ENCODE measurements around the gene CACTIN. TPM values are rescaled to one million over a fixed set of nuclear protein-coding genes. Genes with fewer than 3 reads are reported as not detected.

Gene CACTIN
- total RNA-seq, 1 experiment from 2014 or later, result 25.1 TPM

DNA sequence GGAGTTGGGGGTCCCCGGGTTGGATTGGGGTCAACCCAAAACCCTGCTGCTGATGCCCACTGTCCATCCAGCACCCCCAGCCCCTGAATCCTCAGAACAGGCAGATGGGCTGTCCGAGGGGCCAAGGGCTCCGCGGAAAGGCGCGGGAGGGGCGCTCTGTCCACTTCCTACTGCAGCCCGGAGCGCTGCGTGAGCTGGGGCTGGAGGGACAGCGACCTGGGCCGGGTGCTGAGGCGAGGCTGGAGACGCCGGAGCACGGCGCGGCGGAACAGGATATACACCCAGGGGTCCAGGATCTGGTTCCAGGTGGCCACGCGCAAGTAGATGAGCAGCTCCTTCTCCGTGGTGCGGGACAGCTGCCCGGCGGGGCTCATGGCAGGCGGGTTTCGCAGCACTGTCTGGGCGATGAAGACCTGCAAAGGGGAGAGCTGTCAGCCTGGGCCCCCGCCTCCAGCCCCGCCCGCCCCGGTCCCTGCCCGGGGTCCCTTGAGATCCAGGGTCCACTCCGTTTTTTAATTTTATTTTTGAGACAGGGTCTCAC, 31.0 kb downstream of the CACTIN start:
- H3K9me3 Mint-ChIP-seq (ENCODE audit: unreplicated experiment), result no peaks in the 10 kb centered on the region
- no TSS peak for BruUV-seq (replicated peaks)
- H3K27ac Mint-ChIP-seq (ENCODE audit: low read depth, unreplicated experiment), result no peak overlapping the region
- ChIA-PET POLR2A (no interaction called here), CTCF (interaction anchor here (0.5 to 0.6 kb wide), 2 partner anchors 28 to 97 kb away, joined by 3 read pairs; no protein-coding TSS in a partner anchor)
- H3K4me1 Mint-ChIP-seq (ENCODE audit: insufficient read depth, unreplicated experiment), result no peaks in the 10 kb centered on the region
- no peak for TF ChIP-seq CTCF (IDR thresholded peaks at IDR 0.05; ENCODE audit: unreplicated experiment)
- DNase-seq (ENCODE audit: unreplicated experiment), result no peak
- no peaks in the 10 kb centered on the region for H3K27me3 Mint-ChIP-seq (ENCODE audit: insufficient read depth, unreplicated experiment)
- H3K36me3 Mint-ChIP-seq (ENCODE audit: insufficient read depth, unreplicated experiment), result no peaks in the 10 kb centered on the region
- H3K4me3 Mint-ChIP-seq (ENCODE audit: unreplicated experiment), result no peak overlapping the region
- intact Hi-C loops (cut with micrococcal nuclease), result no loop called here

DNA sequence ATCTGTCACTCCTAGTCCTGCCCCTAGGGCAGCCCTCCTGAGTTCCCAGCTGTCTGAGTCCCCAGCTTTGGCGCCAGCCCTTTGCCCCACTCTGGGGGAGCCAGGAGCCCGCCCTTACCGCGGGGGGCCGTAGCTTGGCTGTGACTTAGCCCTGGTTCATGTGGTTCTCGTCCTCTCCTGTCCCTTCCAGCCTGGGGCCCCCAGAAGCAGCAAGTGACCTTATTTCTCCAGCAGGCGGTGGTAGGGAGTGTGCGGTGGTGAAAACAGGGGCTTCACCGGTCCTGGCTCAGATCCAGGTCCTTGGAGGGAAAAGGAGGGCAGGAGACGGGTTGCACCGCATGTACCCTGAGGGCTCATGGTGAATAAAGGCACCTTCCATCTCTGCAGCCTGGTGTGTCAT, 33.4 kb downstream of the CACTIN start:
- Mint-ChIP-seq H3K4me1 (ENCODE audit: insufficient read depth, unreplicated experiment) (no peaks in the 10 kb centered on the region), H3K27ac (ENCODE audit: low read depth, unreplicated experiment) (no peak overlapping the region), H3K9me3 (ENCODE audit: unreplicated experiment) (no peaks in the 10 kb centered on the region), H3K27me3 (ENCODE audit: insufficient read depth, unreplicated experiment) (no peaks in the 10 kb centered on the region), H3K36me3 (ENCODE audit: insufficient read depth, unreplicated experiment) (no peaks in the 10 kb centered on the region), H3K4me3 (ENCODE audit: unreplicated experiment) (no peak overlapping the region)
- no peak for TF ChIP-seq CTCF (IDR thresholded peaks at IDR 0.05; ENCODE audit: unreplicated experiment)
- intact Hi-C loops (cut with micrococcal nuclease), result no loop called here
- no TSS peak for BruUV-seq (replicated peaks)
- CTCF ChIA-PET, result interaction anchor here (0.6 kb wide), 1 partner anchor 26 kb away, joined by 3 read pairs; no protein-coding TSS in a partner anchor
- POLR2A ChIA-PET, result no interaction called here
- no peak for DNase-seq (ENCODE audit: unreplicated experiment)

GRCh38 chr19:3591876-3592613, 34.5 kb downstream of the CACTIN start:
- no peaks in the 10 kb centered on the region for H3K27me3 Mint-ChIP-seq (ENCODE audit: insufficient read depth, unreplicated experiment)
- H3K36me3 Mint-ChIP-seq (ENCODE audit: insufficient read depth, unreplicated experiment), result no peaks in the 10 kb centered on the region
- H3K9me3 Mint-ChIP-seq (ENCODE audit: unreplicated experiment), result no peaks in the 10 kb centered on the region
- intact Hi-C loops (cut with micrococcal nuclease), result no loop called here
- POLR2A ChIA-PET, result interaction anchor here (0.5 to 2.4 kb wide), 6 partner anchors 12 to 393 kb away, joined by 3 to 12 read pairs (median 3); partner anchors contain the start of genes DAPK3, EEF2 and HMG20B
- BruUV-seq (replicated peaks), result no TSS peak
- H3K4me1 Mint-ChIP-seq (ENCODE audit: insufficient read depth, unreplicated experiment), result no peaks in the 10 kb centered on the region
- DNase-seq (ENCODE audit: unreplicated experiment), result no peak
- no peak overlapping the region for H3K27ac Mint-ChIP-seq (ENCODE audit: low read depth, unreplicated experiment)
- CTCF ChIA-PET, result interaction anchor here (0.6 to 1.0 kb wide), 3 partner anchors 10 to 396 kb away, joined by 3 to 4 read pairs (median 3); no protein-coding TSS in a partner anchor
- H3K4me3 Mint-ChIP-seq (ENCODE audit: unreplicated experiment), result no peak overlapping the region
- no peak for TF ChIP-seq CTCF (IDR thresholded peaks at IDR 0.05; ENCODE audit: unreplicated experiment)

DNA sequence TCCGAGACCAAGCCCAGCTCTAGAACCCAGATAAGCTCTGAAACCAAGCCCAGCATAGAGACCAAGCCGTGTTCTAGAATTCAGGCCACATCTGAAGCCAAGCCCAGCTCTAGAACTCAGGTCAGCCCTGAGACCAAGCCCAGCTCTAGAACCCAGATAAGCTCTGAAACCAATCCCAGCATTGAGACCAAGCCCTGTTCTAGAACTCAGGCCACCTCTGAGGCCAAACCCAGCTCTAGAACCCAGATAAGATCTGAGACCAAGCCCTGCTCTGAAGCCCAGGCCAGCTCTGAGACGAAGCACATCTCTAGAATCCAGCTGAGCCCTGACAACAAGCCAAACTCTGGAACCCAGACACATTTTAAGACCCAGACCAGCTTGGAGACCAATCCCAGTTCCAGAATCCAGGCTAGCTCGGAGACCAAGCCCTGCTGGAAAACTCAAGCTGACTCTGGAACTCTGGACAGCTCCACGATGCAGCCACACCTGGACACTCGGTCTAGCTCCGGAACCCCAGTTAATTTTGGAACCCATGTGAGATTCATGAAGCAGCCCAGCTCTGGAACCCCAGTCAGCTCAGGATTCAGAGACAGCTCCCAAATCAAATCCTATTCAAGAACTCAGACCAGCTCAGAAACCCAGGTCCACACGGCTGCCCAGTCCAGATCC, 35.5 kb downstream of the CACTIN start:
- no TSS peak for BruUV-seq (replicated peaks)
- Mint-ChIP-seq H3K36me3 (ENCODE audit: insufficient read depth, unreplicated experiment) (no peaks in the 10 kb centered on the region), H3K27me3 (ENCODE audit: insufficient read depth, unreplicated experiment) (no peaks in the 10 kb centered on the region), H3K27ac (ENCODE audit: low read depth, unreplicated experiment) (no peak overlapping the region), H3K4me1 (ENCODE audit: insufficient read depth, unreplicated experiment) (no peaks in the 10 kb centered on the region), H3K9me3 (ENCODE audit: unreplicated experiment) (no peaks in the 10 kb centered on the region), H3K4me3 (ENCODE audit: unreplicated experiment) (no peak overlapping the region)
- CTCF ChIA-PET, result interaction anchor here (1.0 kb wide), 1 partner anchor 9 kb away, joined by 4 read pairs; no protein-coding TSS in a partner anchor
- POLR2A ChIA-PET, result interaction anchor here (0.5 to 2.4 kb wide), 7 partner anchors 9 to 394 kb away, joined by 3 to 12 read pairs (median 3); partner anchors contain the start of genes EEF2 and HMG20B
- TF ChIP-seq CTCF (IDR thresholded peaks at IDR 0.05; ENCODE audit: unreplicated experiment), result no peak
- no peak for DNase-seq (ENCODE audit: unreplicated experiment)
- intact Hi-C loops (cut with micrococcal nuclease), result no loop called here
